Activated T-cell treated with anti-CD3 and anti-CD28 coated beads for 4 hours (primary cell): ENCODE measurements around the gene STOML3.
A peak's percentile ranks its signal among the peaks of the same experiment; 100 is the strongest.
"Not testable (repeated sequence)": the region's sequence is repeated elsewhere in the genome, so short reads cannot be mapped to it uniquely, and the experiment has no call there.

Source experiments
- DNase-seq: peaks from one replicate; pipeline ENCODE4 v3.0.0-alpha.2; 2020

Gene STOML3, protein sequence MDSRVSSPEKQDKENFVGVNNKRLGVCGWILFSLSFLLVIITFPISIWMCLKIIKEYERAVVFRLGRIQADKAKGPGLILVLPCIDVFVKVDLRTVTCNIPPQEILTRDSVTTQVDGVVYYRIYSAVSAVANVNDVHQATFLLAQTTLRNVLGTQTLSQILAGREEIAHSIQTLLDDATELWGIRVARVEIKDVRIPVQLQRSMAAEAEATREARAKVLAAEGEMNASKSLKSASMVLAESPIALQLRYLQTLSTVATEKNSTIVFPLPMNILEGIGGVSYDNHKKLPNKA

GRCh38 chr13:38990693-38991092, at the start of gene STOML3:
STOML3 (minus strand) TSS chr13:38990831; CDS start chr13:38990721, 110 bp downstream.
- no peak for DNase-seq

GRCh38 chr13:39040206-39040605, 49.6 kb upstream of the STOML3 start:
- DNase-seq, result no peak

DNA sequence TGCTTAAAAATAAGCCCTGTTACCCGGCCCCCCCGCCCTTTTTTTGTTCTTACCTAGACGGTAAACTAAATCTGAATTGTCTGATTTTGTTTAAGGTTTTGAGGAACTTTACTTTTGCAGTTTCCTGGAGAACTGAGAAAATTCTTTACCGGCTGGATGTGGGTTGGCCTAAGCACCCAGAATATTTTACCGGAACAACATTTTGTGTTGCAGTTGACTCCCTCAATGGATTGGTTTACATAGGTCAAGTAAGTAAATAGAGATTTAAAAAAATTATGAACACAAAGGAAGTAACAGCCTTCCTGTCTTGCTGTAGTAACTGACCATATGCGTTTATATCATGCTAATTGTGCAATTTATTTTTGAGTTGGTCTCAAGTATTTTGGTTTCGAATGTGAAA, 48.4 kb upstream of the STOML3 start:
- DNase-seq, result no peak

- no peak for DNase-seq
These were observed 48.0 kb upstream of the STOML3 start for GRCh38 chr13:39038569-39039030.

DNA sequence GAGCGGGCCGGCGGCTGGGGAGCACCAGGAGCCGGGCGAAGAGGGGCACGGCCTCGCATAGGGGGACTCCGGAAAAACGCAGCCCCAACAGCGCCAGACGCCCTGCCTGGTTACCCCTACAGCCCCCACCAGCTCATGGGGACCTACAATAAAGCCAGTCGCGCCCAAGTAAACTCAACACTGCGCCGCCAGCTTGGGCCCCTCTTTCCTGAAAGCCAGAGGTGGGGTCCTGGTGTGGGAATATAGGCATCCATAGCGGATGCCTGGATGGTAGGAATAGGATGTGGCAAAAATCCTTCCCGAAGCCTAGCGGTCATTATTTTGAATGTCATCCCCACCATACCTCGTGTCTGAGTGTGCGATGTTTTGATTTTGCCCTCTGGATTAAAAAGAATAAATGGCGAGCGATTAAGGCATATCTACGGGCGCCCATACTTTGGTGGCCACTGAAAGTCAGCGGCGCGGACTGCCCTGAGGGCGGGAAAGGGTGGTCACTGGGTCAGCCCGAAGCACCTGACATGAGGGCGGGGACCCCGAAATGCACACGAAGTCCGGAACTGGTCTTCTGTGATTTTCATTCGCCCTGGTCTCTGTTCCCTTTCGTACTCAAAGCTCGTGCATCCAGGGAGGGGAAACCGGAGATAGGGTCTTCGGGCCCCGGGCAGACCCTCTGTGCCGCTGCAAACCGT, 47.4 kb upstream of the STOML3 start, which contains the start of the genes NHLRC3 and PROSER1:
Gene NHLRC3, plus strand, starts transcription at position 577 of the 689 bp plus-strand sequence. CDS start 184 bp downstream, outside the sequence.
Gene PROSER1, minus strand, starts transcription at position 210 of the 689 bp plus-strand sequence. CDS start 847 bp downstream, outside the sequence.
- peak; percentile 73 for DNase-seq

DNA sequence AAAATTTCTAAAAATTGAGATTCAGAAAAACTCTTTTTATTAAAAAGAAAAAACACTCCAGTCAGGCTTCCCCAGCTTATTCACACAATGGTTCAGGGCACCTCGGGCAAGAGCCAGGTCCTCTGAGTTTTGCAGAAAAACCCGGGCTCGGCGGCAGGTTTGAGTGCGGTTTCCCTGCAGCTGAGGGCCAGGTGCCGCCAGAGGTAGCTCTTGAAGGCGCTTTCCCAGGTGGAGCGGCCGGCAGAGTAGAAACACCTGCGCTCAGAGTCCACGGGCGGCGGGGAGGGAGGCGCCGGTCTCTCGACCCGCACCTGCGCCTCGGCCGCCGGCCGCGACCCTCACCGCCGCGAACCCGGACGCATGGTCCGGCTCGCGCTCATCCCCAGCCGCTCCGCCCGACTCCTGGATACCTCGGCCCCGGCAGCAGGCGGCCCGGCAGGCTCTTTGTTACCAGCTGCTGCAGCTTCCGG, 46.8 kb upstream of the STOML3 start:
- DNase-seq, result peak; percentile 4

- no peak for DNase-seq
These were observed 45.6 kb upstream of the STOML3 start for GRCh38 chr13:39036212-39036611.

GRCh38 chr13:39035799-39036198, 45.2 kb upstream of the STOML3 start:
- no peak for DNase-seq

GRCh38 chr13:39035204-39035603, 44.6 kb upstream of the STOML3 start:
- no peak for DNase-seq

DNA sequence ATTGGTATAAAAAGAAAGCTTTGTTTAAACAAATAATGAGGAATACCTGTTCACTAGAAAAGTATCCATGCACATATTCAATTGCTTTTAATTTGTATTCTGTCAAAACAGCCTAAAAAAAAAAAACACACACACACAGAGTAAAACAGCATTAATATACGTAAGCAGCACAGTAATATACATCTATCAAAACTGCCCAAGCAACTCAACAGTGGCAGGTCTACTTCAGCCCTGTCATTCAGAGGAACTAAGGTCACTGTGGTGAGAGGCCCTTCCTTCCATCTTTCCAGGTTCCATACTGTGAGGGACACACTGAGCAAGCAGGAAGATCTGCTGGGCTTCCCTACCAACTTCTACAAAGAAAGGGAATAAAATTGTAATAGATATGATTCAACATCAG, 43.5 kb upstream of the STOML3 start:
- no peak for DNase-seq

- no peak for DNase-seq
These were observed 41.5 kb upstream of the STOML3 start for GRCh38 chr13:39032150-39032549.

- DNase-seq, result no peak
These were observed 34.8 kb upstream of the STOML3 start for GRCh38 chr13:39025433-39025839.

GRCh38 chr13:39023761-39024160, 33.1 kb upstream of the STOML3 start:
- DNase-seq, result no peak

GRCh38 chr13:39023316-39023715, 32.7 kb upstream of the STOML3 start:
- DNase-seq, result no peak

DNA sequence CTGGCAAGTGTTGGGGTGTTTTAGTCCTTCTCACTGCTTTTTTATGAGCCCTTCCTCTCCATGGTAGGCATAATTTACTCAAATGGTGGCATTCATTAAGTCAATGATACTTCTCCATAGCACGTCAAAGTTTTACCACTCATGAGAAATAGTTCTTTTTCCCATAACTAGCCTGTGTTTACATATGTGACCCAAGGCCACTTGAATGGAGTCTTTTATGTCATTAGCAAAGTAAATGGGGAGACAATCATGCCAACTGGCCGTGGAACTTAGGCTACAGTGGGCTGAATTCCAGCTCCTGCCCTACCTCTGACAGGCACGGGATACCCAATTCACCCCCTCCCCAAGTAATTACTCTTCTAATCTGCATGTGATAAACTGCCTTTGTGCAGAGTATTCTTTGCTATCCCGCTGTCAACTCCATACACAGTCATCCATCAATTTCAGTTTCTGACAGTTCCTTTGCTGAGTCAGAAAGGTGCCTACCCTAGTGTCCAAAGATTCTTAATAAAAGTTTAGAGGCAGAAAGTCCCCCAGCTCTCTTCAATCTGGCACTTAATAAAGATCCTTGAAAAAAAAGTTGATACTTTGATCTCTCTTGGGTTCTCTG, 30.3 kb upstream of the STOML3 start:
- no peak for DNase-seq

GRCh38 chr13:39016787-39017186, 26.2 kb upstream of the STOML3 start:
- no peak for DNase-seq

DNA sequence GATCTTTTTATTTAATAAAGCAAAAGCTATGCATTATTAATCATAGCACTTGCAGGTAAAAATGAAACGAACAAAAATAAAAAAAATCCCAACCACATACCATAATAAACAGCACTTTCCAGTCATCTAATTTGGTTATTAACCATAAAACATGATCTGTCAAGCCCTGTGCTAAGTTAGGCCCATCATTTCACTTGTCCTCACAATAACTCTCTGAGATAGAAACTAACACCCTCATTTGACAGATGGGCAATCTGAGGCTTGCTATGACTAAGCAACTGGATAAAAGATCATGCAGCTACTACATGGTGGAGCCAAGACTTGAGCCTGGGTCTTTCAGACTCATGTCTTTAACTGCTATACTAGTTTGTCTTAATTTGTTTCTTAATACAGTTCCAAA, 25.5 kb upstream of the STOML3 start:
- no peak for DNase-seq

- DNase-seq, result no peak
These were observed 22.8 kb upstream of the STOML3 start for GRCh38 chr13:39013462-39013861.

DNA sequence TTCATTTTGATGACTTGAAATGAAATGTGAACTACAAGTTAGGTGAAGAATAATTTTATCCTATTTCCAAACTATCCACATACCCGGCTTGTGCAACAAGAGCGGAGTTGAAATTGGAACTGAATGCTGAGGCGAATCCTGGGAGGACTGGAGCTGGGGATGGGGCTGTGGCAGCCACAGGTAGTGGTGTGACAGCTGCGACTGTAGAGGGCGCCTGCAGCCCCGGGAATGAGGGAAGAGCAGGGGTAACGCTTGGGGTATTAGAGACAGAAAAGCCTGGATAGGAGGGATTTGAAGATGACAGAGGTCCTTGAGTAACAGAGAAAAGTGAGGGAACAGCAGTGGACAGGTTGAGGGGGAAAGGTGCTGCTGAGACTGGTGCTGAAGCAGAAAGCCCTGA, 22.0 kb upstream of the STOML3 start:
- no peak for DNase-seq

DNA sequence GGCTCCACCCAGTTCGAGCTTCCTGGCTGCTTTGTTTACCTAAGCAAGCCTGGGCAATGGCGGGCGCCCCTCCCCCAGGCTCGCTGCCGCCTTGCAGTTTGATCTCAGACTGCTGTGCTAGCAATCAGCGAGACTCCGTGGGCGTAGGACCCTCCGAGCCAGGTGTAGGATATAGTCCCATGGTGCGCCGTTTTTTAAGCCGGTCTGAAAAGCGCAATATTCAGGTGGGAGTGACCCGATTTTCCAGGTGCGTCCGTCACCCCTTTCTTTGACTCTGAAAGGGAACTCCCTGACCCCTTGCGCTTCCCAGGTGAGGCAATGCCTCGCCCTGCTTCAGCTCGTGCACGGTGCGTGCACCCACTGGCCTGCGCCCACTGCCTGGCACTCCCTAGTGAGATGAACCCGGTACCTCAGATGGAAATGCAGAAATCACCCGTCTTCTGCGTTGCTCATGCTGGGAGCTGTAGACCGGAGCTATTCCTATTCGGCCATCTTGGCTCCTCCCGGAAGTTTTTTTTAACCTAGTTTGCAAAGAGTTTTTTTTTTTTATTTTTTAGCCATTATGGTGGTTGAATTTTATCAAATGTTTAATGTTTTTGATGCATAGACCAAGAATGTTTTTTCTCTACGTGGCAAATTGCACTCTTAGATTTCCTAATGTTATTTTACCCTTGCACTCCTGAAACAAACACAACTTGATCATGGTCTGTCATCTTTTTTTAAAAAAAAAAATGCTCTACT, 15.9 kb upstream of the STOML3 start:
- DNase-seq, result not testable (repeated sequence)

DNA sequence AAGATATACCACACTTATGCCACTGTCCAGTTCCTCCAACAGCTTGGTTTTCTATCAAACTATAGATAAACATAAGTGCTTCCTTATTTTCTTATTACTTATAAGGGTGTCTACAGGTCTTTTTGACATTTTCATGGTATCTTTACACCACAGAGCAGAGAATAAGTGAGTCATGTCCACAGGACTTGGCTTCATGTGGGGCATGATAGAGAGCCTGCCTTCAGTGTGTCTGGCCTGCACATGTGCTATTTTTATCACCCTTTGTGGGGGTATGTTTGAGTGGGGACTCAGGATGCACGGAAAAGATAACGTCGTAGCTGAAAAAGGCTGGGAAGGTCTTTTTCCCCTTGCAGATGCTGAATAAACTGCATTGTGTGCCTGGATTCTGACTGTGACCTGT, 8.1 kb upstream of the STOML3 start:
- no peak for DNase-seq

- no peak for DNase-seq
These were observed 2.8 kb upstream of the STOML3 start for GRCh38 chr13:38993381-38993780.

GRCh38 chr13:38981096-38981495, 9.5 kb downstream of the STOML3 start:
- DNase-seq, result no peak
